ENCODE results near the gene TPSB2.

Gene TPSB2

GRCh38 chr16:1218930-1219611 is 10.9 kb downstream of the TPSB2 start:
- no peak for DNase-seq

- no peak for DNase-seq
Measured at GRCh38 chr16:1218061-1218929, 11.7 kb downstream of the TPSB2 start.

GRCh38 chr16:1217526-1217925 is 12.5 kb downstream of the TPSB2 start:
- DNase-seq = no peak

GRCh38 chr16:1216681-1217400 is 13.1 kb downstream of the TPSB2 start:
- DNase-seq = no peak

- DNase-seq = no peak
Measured at GRCh38 chr16:1216296-1216619, 13.7 kb downstream of the TPSB2 start.

- no peak for DNase-seq
Measured at GRCh38 chr16:1215574-1216295, 14.2 kb downstream of the TPSB2 start.

- no peak for DNase-seq
Measured at GRCh38 chr16:1214719-1215118, 15.3 kb downstream of the TPSB2 start.

- no peak for DNase-seq
Measured at GRCh38 chr16:1213796-1214372, 16.1 kb downstream of the TPSB2 start.

GRCh38 chr16:1213231-1213630 is 16.8 kb downstream of the TPSB2 start:
- DNase-seq = no peak

- peak; percentile 16 for DNase-seq
Measured at GRCh38 chr16:1212616-1213194, 17.3 kb downstream of the TPSB2 start.

- no peak for DNase-seq
Measured at GRCh38 chr16:1211451-1212268, 18.3 kb downstream of the TPSB2 start.

- DNase-seq = no peak
Measured at GRCh38 chr16:1210461-1210860, 19.5 kb downstream of the TPSB2 start.

GRCh38 chr16:1209081-1209480 is 20.9 kb downstream of the TPSB2 start:
- DNase-seq = no peak

GRCh38 chr16:1208239-1208830 is 21.6 kb downstream of the TPSB2 start:
- peak; percentile 28 for DNase-seq

- DNase-seq = no peak
Measured at GRCh38 chr16:1206786-1207185, 23.2 kb downstream of the TPSB2 start.

- no peak for DNase-seq
Measured at GRCh38 chr16:1206326-1206725, 23.7 kb downstream of the TPSB2 start.

- no peak for DNase-seq
Measured at GRCh38 chr16:1204933-1205332, 25.1 kb downstream of the TPSB2 start.

GRCh38 chr16:1202274-1202673 is 27.7 kb downstream of the TPSB2 start:
- no peak for DNase-seq

GRCh38 chr16:1201444-1201843 is 28.5 kb downstream of the TPSB2 start:
- DNase-seq = no peak

GRCh38 chr16:1200014-1200627 is 29.9 kb downstream of the TPSB2 start:
- DNase-seq = no peak
